ENCODE measurements around the gene LOXL3. TPM values are rescaled to one million over a fixed set of nuclear protein-coding genes. Genes with fewer than 3 reads are reported as not detected.
A peak's percentile ranks its signal among the peaks of the same experiment; 100 is the strongest.

The LOXL3 gene
- total and polyA plus RNA-seq, 4 donors = 6.4 to 27.1 (median 17.9) TPM

- H3K4me3 ChIP-seq (ENCODE audit: low read length in 2 of 2) = no peak overlapping the region
- no peaks in the 10 kb centered on the region for H3K36me3 ChIP-seq (ENCODE audit: control insufficient read depth in 1 of 2, insufficient read depth in 2 of 2, low read length in 1 of 2)
- intact Hi-C loops (cut with DNase I) = no loop called here
- no peaks in the 10 kb centered on the region for H3K4me1 ChIP-seq (ENCODE audit: control insufficient read depth in 1 of 2, insufficient read depth in 2 of 2, low read length in 2 of 2)
- ATAC-seq (ENCODE audit: low FRiP score) (no peak), DNase-seq (no peak)
- H3K9me3 ChIP-seq (ENCODE audit: control insufficient read depth, low read length) = no peaks in the 10 kb centered on the region
- WGBS, 2 donors = 78 to 89% methylated on average over 6 of the region's 6 CpGs
- no peaks in the 10 kb centered on the region for H3K27me3 ChIP-seq (ENCODE audit: control insufficient read depth in 1 of 2, insufficient read depth in 2 of 2, low read length in 1 of 2)
- H3K27ac ChIP-seq (ENCODE audit: low read depth in 1 of 2, low read length in 2 of 2) = no peak overlapping the region
Observed at GRCh38 chr2:74556831-74557370, 3.2 kb upstream of the LOXL3 start.

- Histone ChIP-seq H3K9me3 (ENCODE audit: control insufficient read depth, low read length) (no peaks in the 10 kb centered on the region), H3K27me3 (ENCODE audit: control insufficient read depth in 1 of 2, insufficient read depth in 2 of 2, low read length in 1 of 2) (no peaks in the 10 kb centered on the region), H3K36me3 (ENCODE audit: control insufficient read depth in 1 of 2, insufficient read depth in 2 of 2, low read length in 1 of 2) (no peaks in the 10 kb centered on the region), H3K4me1 (ENCODE audit: control insufficient read depth in 1 of 2, insufficient read depth in 2 of 2, low read length in 2 of 2) (no peaks in the 10 kb centered on the region), H3K4me3 (ENCODE audit: low read length in 2 of 2) (no peak overlapping the region), H3K27ac (ENCODE audit: low read depth in 1 of 2, low read length in 2 of 2) (no peak overlapping the region)
- ATAC-seq (ENCODE audit: low FRiP score) (no peak), DNase-seq (no peak)
- intact Hi-C loops (cut with DNase I) = no loop called here
- WGBS, 2 donors = 90 to 92% methylated on average over 14 of the region's 14 CpGs
Observed at GRCh38 chr2:74556159-74556558, 2.4 kb upstream of the LOXL3 start.

- intact Hi-C loops (cut with DNase I) = no loop called here
- Histone ChIP-seq H3K4me1 (ENCODE audit: control insufficient read depth in 1 of 2, insufficient read depth in 2 of 2, low read length in 2 of 2) (no peaks in the 10 kb centered on the region), H3K9me3 (ENCODE audit: control insufficient read depth, low read length) (no peaks in the 10 kb centered on the region), H3K27me3 (ENCODE audit: control insufficient read depth in 1 of 2, insufficient read depth in 2 of 2, low read length in 1 of 2) (no peaks in the 10 kb centered on the region), H3K27ac (ENCODE audit: low read depth in 1 of 2, low read length in 2 of 2) (no peak overlapping the region), H3K36me3 (ENCODE audit: control insufficient read depth in 1 of 2, insufficient read depth in 2 of 2, low read length in 1 of 2) (no peaks in the 10 kb centered on the region), H3K4me3 (ENCODE audit: low read length in 2 of 2) (no peak overlapping the region)
- 85% methylated on average over 17 of the region's 17 CpGs for WGBS, 2 donors
- DNase-seq (peak in 1 of 2 donors; percentile 62), ATAC-seq (ENCODE audit: low FRiP score) (no peak)
Observed at GRCh38 chr2:74555610-74556103, 1.9 kb upstream of the LOXL3 start.

- Histone ChIP-seq H3K4me3 (ENCODE audit: low read length in 2 of 2) (peak overlapping the region; percentile 39), H3K27ac (ENCODE audit: low read depth in 1 of 2, low read length in 2 of 2) (peak overlapping the region in 1 of 2 donors; percentile 4), H3K9me3 (ENCODE audit: control insufficient read depth, low read length) (no peaks in the 10 kb centered on the region), H3K27me3 (ENCODE audit: control insufficient read depth in 1 of 2, insufficient read depth in 2 of 2, low read length in 1 of 2) (no peaks in the 10 kb centered on the region), H3K36me3 (ENCODE audit: control insufficient read depth in 1 of 2, insufficient read depth in 2 of 2, low read length in 1 of 2) (no peaks in the 10 kb centered on the region), H3K4me1 (ENCODE audit: control insufficient read depth in 1 of 2, insufficient read depth in 2 of 2, low read length in 2 of 2) (no peaks in the 10 kb centered on the region)
- 6 to 8% methylated on average over 56 to 58 of the region's 58 CpGs for WGBS, 2 donors
- intact Hi-C loops (cut with DNase I) = loop anchor here in 1 of 2 donors (1.0 kb wide), 1 partner anchor 26 kb away; the partner anchor contains the start of genes AUP1 and HTRA2
- peak; percentile 74 to 86 for DNase-seq
- ATAC-seq (ENCODE audit: low FRiP score) = peak; percentile 45
Observed at GRCh38 chr2:74554820-74555531, 1.2 kb upstream of the LOXL3 start.

GRCh38 chr2:74552914-74553811, 579 bp downstream of the LOXL3 start:
- H3K4me3 ChIP-seq (ENCODE audit: low read length in 2 of 2) = peak overlapping the region; percentile 39 to 74
- ATAC-seq (ENCODE audit: low FRiP score) (no peak), DNase-seq (peak in 1 of 2 donors; percentile 61)
- no peaks in the 10 kb centered on the region for H3K27me3 ChIP-seq (ENCODE audit: control insufficient read depth in 1 of 2, insufficient read depth in 2 of 2, low read length in 1 of 2)
- intact Hi-C loops (cut with DNase I) = no loop called here
- H3K4me1 ChIP-seq (ENCODE audit: control insufficient read depth in 1 of 2, insufficient read depth in 2 of 2, low read length in 2 of 2) = no peaks in the 10 kb centered on the region
- WGBS, 2 donors = 18 to 23% methylated on average over 26 to 27 of the region's 27 CpGs
- no peak overlapping the region for H3K27ac ChIP-seq (ENCODE audit: low read depth in 1 of 2, low read length in 2 of 2)
- H3K9me3 ChIP-seq (ENCODE audit: control insufficient read depth, low read length) = no peaks in the 10 kb centered on the region
- H3K36me3 ChIP-seq (ENCODE audit: control insufficient read depth in 1 of 2, insufficient read depth in 2 of 2, low read length in 1 of 2) = no peaks in the 10 kb centered on the region

- no peak overlapping the region for H3K4me3 ChIP-seq (ENCODE audit: low read length in 2 of 2)
- 89 to 90% methylated on average over 21 of the region's 21 CpGs for WGBS, 2 donors
Observed at GRCh38 chr2:74551942-74552913, 1.5 kb downstream of the LOXL3 start.

GRCh38 chr2:74551530-74551929, 2.2 kb downstream of the LOXL3 start:
- Histone ChIP-seq H3K4me3 (ENCODE audit: low read length in 2 of 2) (no peak overlapping the region), H3K9me3 (ENCODE audit: control insufficient read depth, low read length) (no peaks in the 10 kb centered on the region), H3K36me3 (ENCODE audit: control insufficient read depth in 1 of 2, insufficient read depth in 2 of 2, low read length in 1 of 2) (no peaks in the 10 kb centered on the region), H3K27me3 (ENCODE audit: control insufficient read depth in 1 of 2, insufficient read depth in 2 of 2, low read length in 1 of 2) (no peaks in the 10 kb centered on the region), H3K27ac (ENCODE audit: low read depth in 1 of 2, low read length in 2 of 2) (no peak overlapping the region), H3K4me1 (ENCODE audit: control insufficient read depth in 1 of 2, insufficient read depth in 2 of 2, low read length in 2 of 2) (no peaks in the 10 kb centered on the region)
- DNase-seq = no peak
- no peak for ATAC-seq (ENCODE audit: low FRiP score)
- intact Hi-C loops (cut with DNase I) = no loop called here

More at GRCh38 chr2:74551942-74552913, 1.5 kb downstream of the LOXL3 start:
- H3K4me1 ChIP-seq (ENCODE audit: control insufficient read depth in 1 of 2, insufficient read depth in 2 of 2, low read length in 2 of 2) = no peaks in the 10 kb centered on the region
- H3K27ac ChIP-seq (ENCODE audit: low read depth in 1 of 2, low read length in 2 of 2) = no peak overlapping the region
- no peaks in the 10 kb centered on the region for H3K9me3 ChIP-seq (ENCODE audit: control insufficient read depth, low read length)
- no peaks in the 10 kb centered on the region for H3K27me3 ChIP-seq (ENCODE audit: control insufficient read depth in 1 of 2, insufficient read depth in 2 of 2, low read length in 1 of 2)
- intact Hi-C loops (cut with DNase I) = no loop called here
- H3K36me3 ChIP-seq (ENCODE audit: control insufficient read depth in 1 of 2, insufficient read depth in 2 of 2, low read length in 1 of 2) = no peaks in the 10 kb centered on the region
- ATAC-seq (ENCODE audit: low FRiP score) (no peak), DNase-seq (peak in 1 of 2 donors; percentile 40)

GRCh38 chr2:74550231-74550630, 3.5 kb downstream of the LOXL3 start:
- ATAC-seq (ENCODE audit: low FRiP score) = no peak
- Histone ChIP-seq H3K36me3 (ENCODE audit: control insufficient read depth in 1 of 2, insufficient read depth in 2 of 2, low read length in 1 of 2) (no peaks in the 10 kb centered on the region), H3K4me3 (ENCODE audit: low read length in 2 of 2) (no peak overlapping the region), H3K9me3 (ENCODE audit: control insufficient read depth, low read length) (no peaks in the 10 kb centered on the region), H3K27ac (ENCODE audit: low read depth in 1 of 2, low read length in 2 of 2) (no peak overlapping the region), H3K4me1 (ENCODE audit: control insufficient read depth in 1 of 2, insufficient read depth in 2 of 2, low read length in 2 of 2) (no peaks in the 10 kb centered on the region), H3K27me3 (ENCODE audit: control insufficient read depth in 1 of 2, insufficient read depth in 2 of 2, low read length in 1 of 2) (no peaks in the 10 kb centered on the region)
- 95 to 98% methylated on average over 7 of the region's 7 CpGs for WGBS, 2 donors
- DNase-seq = no peak
- intact Hi-C loops (cut with DNase I) = no loop called here

Measured in aorta (tissue), 5 donors.